H1 (cell line): ENCODE measurements around the gene CFAP157. TPM values are rescaled to one million over a fixed set of nuclear protein-coding genes. Genes with fewer than 3 reads are reported as not detected.

Experiments used
- CHD7 ChIP-seq: fragments of 300-600 bp; sonication (generic); IDR thresholded peaks from 2 replicates; pipeline ENCODE4 v1.7.1; 2012; ENCODE audit warnings: low read length, moderate library complexity, mild to moderate bottlenecking, inconsistent platforms; ENCODE audit not compliant: insufficient replicate concordance
- KDM4A ChIP-seq: IDR thresholded peaks from one replicate; pipeline ENCODE4 v1.7.1; 2012; ENCODE audit warnings: low read depth, mild to moderate bottlenecking, moderate library complexity, low read length, inconsistent platforms; ENCODE audit not compliant: severe bottlenecking
- SRF ChIP-seq: IDR thresholded peaks from 2 replicates; pipeline ENCODE4 v1.6.1; 2011; ENCODE audit warnings: mild to moderate bottlenecking, low read depth, low read length, moderate library complexity
- TAF1 ChIP-seq: IDR thresholded peaks from 2 replicates; pipeline ENCODE4 v1.6.1; 2011; ENCODE audit warnings: mild to moderate bottlenecking, low read depth, low read length
- polyA plus RNA-seq, 7 experiments: library from polyadenylated mRNA; depleted of rRNA in 3 of 7; stranded (reverse) in 5 of 7; unstranded in 2 of 7; fragments of >200 nt in 5 of 7; fragments of 200-250 nt in 2 of 7; gene quantifications; 1 replicate in 5 of 7; 2 replicates in 1 of 7; 4 replicates in 1 of 7; pipeline versions ENCODE4 v1.2.1 to v1.2.3, GENCODE V29; 2011 to 2013; ENCODE audit warnings: missing spikeins in 2 of 7, mixed read lengths in 2 of 7
- total RNA-seq: library from RNA; stranded (reverse); fragmentation: NEBNext Ultra II Directional; extraction: Animal tissue kit (Norgen Biotek cat#: 25700); gene quantifications from 2 replicates; pipeline ENCODE4 v1.2.1, GENCODE V29; 2021

Gene CFAP157
- total and polyA plus RNA-seq, 2 of the 8 experiments (the other 6 are each of a cell fraction or from before 2014, with no cell fraction given), result not detected

GRCh38 chr9:127662617-127663016, 44.2 kb upstream of the CFAP157 start (continued):
- TF ChIP-seq CHD7, result no peak
- TF ChIP-seq SRF, result no peak
- TF ChIP-seq KDM4A, result no peak
- no peak for TF ChIP-seq TAF1
- TF ChIP-seq, all 59 proteins: peak for 0
